H1 (cell line): ENCODE data around the gene RTN4RL2. TPM values are rescaled to one million over a fixed set of nuclear protein-coding genes. Genes with fewer than 3 reads are reported as not detected.
A peak's percentile ranks its signal among the peaks of the same experiment; 100 is the strongest.

ENCODE experiments used
- CTCF ChIA-PET: fragments of 300-600 bp; sonication (Branson Sonifier 250); formaldehyde crosslinking; loops from one replicate; lab custom pipeline; 2021; ENCODE audit not compliant: partially characterized antibody; lab: Charles Lee
- POLR2A ChIA-PET: fragments of 300-600 bp; sonication (Branson Sonifier 250); formaldehyde crosslinking; loops from one replicate; lab custom pipeline; 2021; ENCODE audit warnings: inconsistent platforms; ENCODE audit not compliant: partially characterized antibody; lab: Charles Lee
- DNase-seq, 2 experiments: peaks; one replicate each; pipeline versions ENCODE4 v3.0.0 to v3.0.0-alpha.2; 2010 to 2022; ENCODE audit warnings: low spot score in 2 of 2, low read depth in 1 of 2, mixed read lengths in 1 of 2
- FAIRE-seq: peaks from 2 replicates; lab custom pipeline; 2011; peaks lifted over from hg19 to GRCh38; lab: Jason Lieb, UNC
- H2AFZ ChIP-seq: 2 replicates; pipeline ENCODE4 v1.8.1; 2012; ENCODE audit warnings: low read length, inconsistent platforms
- H2AK5ac ChIP-seq: 2 replicates; pipeline ENCODE4 v1.6.1; 2013; ENCODE audit warnings: low read depth, low read length
- H2BK120ac ChIP-seq: replicated peaks from 2 replicates; pipeline ENCODE3; 2013; ENCODE audit warnings: low read depth, low read length, inconsistent platforms
- H2BK12ac ChIP-seq: 2 replicates; pipeline ENCODE4 v1.6.1; 2013; ENCODE audit warnings: low read depth, low read length
- H2BK15ac ChIP-seq: 2 replicates; pipeline ENCODE4 v1.6.1; 2013; ENCODE audit warnings: low read length
- H2BK20ac ChIP-seq: 2 replicates; pipeline ENCODE4 v1.6.1; 2013; ENCODE audit warnings: low read length
- H2BK5ac ChIP-seq: 2 replicates; pipeline ENCODE4 v1.6.1; 2013; ENCODE audit warnings: low read depth, low read length
- H3K14ac ChIP-seq: 2 replicates; pipeline ENCODE4 v1.6.1; 2013; ENCODE audit warnings: inconsistent platforms; ENCODE audit not compliant: insufficient read length
- H3K18ac ChIP-seq: 2 replicates; pipeline ENCODE4 v1.6.1; 2013; ENCODE audit warnings: low read length; ENCODE audit errors: extremely low read depth
- H3K23ac ChIP-seq: 2 replicates; pipeline ENCODE4 v1.6.1; 2013; ENCODE audit warnings: inconsistent platforms; ENCODE audit not compliant: insufficient read length
- H3K23me2 ChIP-seq: 2 replicates; pipeline ENCODE4 v1.6.1; 2013; ENCODE audit warnings: low read depth, low read length
- H3K27ac ChIP-seq: 2 replicates; pipeline ENCODE4 v1.6.1; 2011; ENCODE audit warnings: low read depth, low read length, inconsistent platforms
- H3K27me3 ChIP-seq, 4 experiments: replicated peaks in 1 of 4; 1 replicate in 1 of 4; 2 replicates in 3 of 4; pipeline versions ENCODE4 v1.6.1 to v1.8.1; 2011 to 2013; ENCODE audit warnings: low read length in 3 of 4, mild to moderate bottlenecking in 3 of 4, inconsistent platforms in 2 of 4, mixed read lengths in 2 of 4, moderate library complexity in 1 of 4; ENCODE audit not compliant: control insufficient read depth in 3 of 4, insufficient read depth in 3 of 4; ENCODE audit errors: extremely low read depth in 1 of 4
- H3K36me3 ChIP-seq, 4 experiments: 2 replicates each; pipeline versions ENCODE4 v1.6.1 to v1.8.1; 2011 to 2013; ENCODE audit warnings: mild to moderate bottlenecking in 4 of 4, low read length in 3 of 4, moderate library complexity in 2 of 4, control low read depth in 1 of 4, inconsistent platforms in 1 of 4; ENCODE audit not compliant: insufficient read depth in 4 of 4, control insufficient read depth in 2 of 4
- H3K4ac ChIP-seq: replicated peaks from 2 replicates; pipeline ENCODE3; 2013; ENCODE audit warnings: low read length, low read depth, mixed read lengths, inconsistent platforms; ENCODE audit not compliant: insufficient read length
- H3K4me1 ChIP-seq, 4 experiments: replicated peaks in 1 of 4; 1 replicate in 1 of 4; 2 replicates in 3 of 4; pipeline versions ENCODE4 v1.6.1 to v1.8.1; 2011 to 2013; ENCODE audit warnings: low read length in 3 of 4, inconsistent platforms in 2 of 4, mixed read lengths in 1 of 4; ENCODE audit not compliant: insufficient read depth in 4 of 4, control insufficient read depth in 3 of 4
- H3K4me2 ChIP-seq, 2 experiments: 2 replicates each; pipeline versions ENCODE4 v1.6.1 to v1.8.1; 2011 to 2013; ENCODE audit warnings: low read depth in 2 of 2, low read length in 2 of 2, control low read depth in 1 of 2, inconsistent platforms in 1 of 2, mild to moderate bottlenecking in 1 of 2; ENCODE audit not compliant: insufficient read depth in 1 of 2
- H3K4me3 ChIP-seq, 4 experiments: fragments of 200-600, 300-600 bp in 1 of 4; sonication (generic), shearing (Covaris generic), sonication (Bioruptor Twin) in 1 of 4; 2 replicates each; pipeline versions ENCODE4 v1.5.1 to v1.8.1; 2011 to 2016; ENCODE audit warnings: low read length in 4 of 4, low read depth in 3 of 4, control low read depth in 2 of 4, inconsistent platforms in 2 of 4, mild to moderate bottlenecking in 2 of 4, mixed read lengths in 1 of 4, moderate library complexity in 1 of 4; ENCODE audit not compliant: insufficient read depth in 2 of 4; ENCODE audit errors: extremely low read depth in 1 of 4
- H3K56ac ChIP-seq: replicated peaks from 2 replicates; pipeline ENCODE3; 2013; ENCODE audit warnings: low read depth, mild to moderate bottlenecking, mixed read lengths, low read length, inconsistent platforms; ENCODE audit not compliant: insufficient read length
- H3K79me1 ChIP-seq: 2 replicates; pipeline ENCODE4 v1.6.1; 2013; ENCODE audit warnings: low read depth, low read length, control low read depth
- H3K79me2 ChIP-seq, 2 experiments: 2 replicates each; pipeline versions ENCODE4 v1.6.1 to v1.8.1; 2012 to 2013; ENCODE audit warnings: low read length in 2 of 2, mild to moderate bottlenecking in 2 of 2, inconsistent platforms in 1 of 2; ENCODE audit not compliant: insufficient read depth in 2 of 2, control insufficient read depth in 1 of 2
- H3K9ac ChIP-seq, 4 experiments: replicated peaks in 1 of 4; 1 replicate in 1 of 4; 2 replicates in 3 of 4; pipeline versions ENCODE4 v1.6.1 to v1.8.1; 2011 to 2013; ENCODE audit warnings: low read depth in 3 of 4, low read length in 3 of 4, control low read depth in 2 of 4, mild to moderate bottlenecking in 2 of 4, moderate library complexity in 2 of 4, inconsistent platforms in 1 of 4; ENCODE audit errors: extremely low read depth in 1 of 4
- H3K9me3 ChIP-seq, 2 experiments: 2 replicates each; pipeline versions ENCODE4 v1.6.1 to v1.8.1; 2012 to 2013; ENCODE audit warnings: mild to moderate bottlenecking in 2 of 2, moderate library complexity in 2 of 2, control low read depth in 1 of 2, inconsistent platforms in 1 of 2, low read depth in 1 of 2, low read length in 1 of 2, mixed read lengths in 1 of 2; ENCODE audit not compliant: insufficient read depth in 2 of 2
- H4K20me1 ChIP-seq, 2 experiments: replicated peaks in 1 of 2; 2 replicates each; pipeline versions ENCODE3 to v1.8.1; 2011 to 2013; ENCODE audit warnings: inconsistent platforms in 2 of 2, low read length in 2 of 2, mild to moderate bottlenecking in 1 of 2; ENCODE audit not compliant: insufficient read depth in 2 of 2, control insufficient read depth in 1 of 2
- H4K5ac ChIP-seq: 2 replicates; pipeline ENCODE4 v1.6.1; 2013; ENCODE audit warnings: low read length, low read depth, mixed read lengths, inconsistent platforms; ENCODE audit not compliant: insufficient read length
- H4K8ac ChIP-seq: 2 replicates; pipeline ENCODE4 v1.8.0; 2013; ENCODE audit warnings: mild to moderate bottlenecking, moderate library complexity, low read length, inconsistent platforms; ENCODE audit not compliant: insufficient read depth; ENCODE audit errors: extremely low read depth
- H4K91ac ChIP-seq: replicated peaks from 2 replicates; pipeline ENCODE3; 2013; ENCODE audit warnings: low read length, mixed read lengths, inconsistent platforms; ENCODE audit not compliant: insufficient read length
- NANOG ChIP-seq: IDR thresholded peaks from 2 replicates; pipeline ENCODE4 v1.6.1; 2011; ENCODE audit warnings: low read length, low read depth, mild to moderate bottlenecking, inconsistent platforms; ENCODE audit not compliant: insufficient read depth, poor library complexity, severe bottlenecking
- WGBS, 2 experiments: shearing (Covaris generic) in 1 of 2; methylation state at CpG; one replicate each; pipeline versions ENCODE4 v1.1.6 to v1.1.7; 2013 to 2015; ENCODE audit warnings: low lambda C conversion rate in 2 of 2, mixed read lengths in 2 of 2, inconsistent platforms in 1 of 2, low coverage in 1 of 2, missing lambda C conversion rate in 1 of 2; ENCODE audit not compliant: insufficient replicate concordance in 2 of 2, insufficient coverage in 1 of 2, insufficient read length in 1 of 2; ENCODE audit errors: extremely low coverage in 1 of 2, missing lambda C conversion rate in 1 of 2; 5-methylcytosine and 5-hydroxymethylcytosine counted together
- polyA plus RNA-seq, 7 experiments: library from polyadenylated mRNA; depleted of rRNA in 3 of 7; stranded (reverse) in 5 of 7; unstranded in 2 of 7; fragments of >200 nt in 5 of 7; fragments of 200-250 nt in 2 of 7; gene quantifications; 1 replicate in 5 of 7; 2 replicates in 1 of 7; 4 replicates in 1 of 7; pipeline versions ENCODE4 v1.2.1 to v1.2.3, GENCODE V29; 2011 to 2013; ENCODE audit warnings: missing spikeins in 2 of 7, mixed read lengths in 2 of 7
- total RNA-seq: library from RNA; stranded (reverse); fragmentation: NEBNext Ultra II Directional; extraction: Animal tissue kit (Norgen Biotek cat#: 25700); gene quantifications from 2 replicates; pipeline ENCODE4 v1.2.1, GENCODE V29; 2021

Gene RTN4RL2
- total and polyA plus RNA-seq, 2 of the 8 experiments (the other 6 are each of a cell fraction or from before 2014, with no cell fraction given) = 11.4 to 23.7 TPM

- Histone ChIP-seq H4K8ac (no peak overlapping the region), H3K9me3 (no peaks in the 10 kb centered on the region), H4K5ac (no peak overlapping the region), H2BK15ac (no peak overlapping the region), H2BK12ac (0 out of 2 replicates have a peak overlapping the region, but pooled peaks have one; percentile 19), H3K79me2 (peaks cover 0 to 6% of the 10 kb centered on the region in 2 experiments; a peak in 1 of 4 replicates), H3K36me3 (no peaks in the 10 kb centered on the region; a peak in 2 of 8 replicates), H3K79me1 (peaks cover 2% of the 10 kb centered on the region; the same call in 1 of the 2 replicates), H3K4me3 (no peak overlapping the region), H3K27ac (no peak overlapping the region), H3K4me1 (peaks cover 7 to 18% (median 14%) of the 10 kb centered on the region in 4 experiments), H2BK5ac (peak overlapping the region; percentile 93; the same call in 1 of the 2 replicates), H3K23ac (no peak overlapping the region), H3K4me2 (peak overlapping the region in 1 of 2 experiments; percentile 87; a peak in 1 of 4 replicates), H3K56ac (no peak overlapping the region), H3K23me2 (peaks cover 2% of the 10 kb centered on the region; the same call in 1 of the 2 replicates), H3K27me3 (no peaks in the 10 kb centered on the region), H2BK20ac (0 out of 2 replicates have a peak overlapping the region, but pooled peaks have one; percentile 34), H2BK120ac (no peak overlapping the region), H4K91ac (no peak overlapping the region), H3K4ac (no peak overlapping the region), H3K18ac (no peak overlapping the region), H3K14ac (no peak overlapping the region), H2AK5ac (peak overlapping the region; percentile 98), H3K9ac (no peak overlapping the region; a peak in 1 of 7 replicates), H2AFZ (no peak overlapping the region), H4K20me1 (peaks cover 0 to 2% of the 10 kb centered on the region in 2 experiments)
- DNase-seq (no peak), FAIRE-seq (no peak)
- CTCF ChIA-PET = interaction anchor here (1.4 to 33.7 kb wide), 7 partner anchors 8 to 58 kb away, joined by 3 to 1146 read pairs (median 5); partner anchors contain the start of genes SLC43A1, SMTNL1 and TIMM10
- POLR2A ChIA-PET = interaction anchor here (0.9 to 4.3 kb wide), 17 partner anchors 8 to 178 kb away, joined by 3 to 66 read pairs (median 5); partner anchors contain the start of genes SLC43A1 and TIMM10
- 89% methylated on average over 15 of the region's 15 CpGs; no CpG with 5 or more reads in 1 of the 2 experiments for WGBS, 2 experiments
- no peak for TF ChIP-seq NANOG
Observed at GRCh38 chr11:57500926-57501325, 40.6 kb downstream of the RTN4RL2 start.
